Suppressor macrophage treated with lipopolysaccharide for 1 hour (primary cell): ENCODE data around the gene TET3.
"Not testable (repeated sequence)": the region's sequence is repeated elsewhere in the genome, so short reads cannot be mapped to it uniquely, and the experiment has no call there.

Source experiments
- DNase-seq, 3 donors: peaks; one replicate each; pipeline ENCODE4 v3.0.0-alpha.2; 2020 to 2022

Gene TET3

GRCh38 chr2:73984203-73984921, at the start of gene TET3:
Gene TET3 (plus strand): TSS chr2:73984910. CDS start chr2:73986404, 1,494 bp downstream.
- peak; percentile 59 to 83 (median 62) for DNase-seq

DNA sequence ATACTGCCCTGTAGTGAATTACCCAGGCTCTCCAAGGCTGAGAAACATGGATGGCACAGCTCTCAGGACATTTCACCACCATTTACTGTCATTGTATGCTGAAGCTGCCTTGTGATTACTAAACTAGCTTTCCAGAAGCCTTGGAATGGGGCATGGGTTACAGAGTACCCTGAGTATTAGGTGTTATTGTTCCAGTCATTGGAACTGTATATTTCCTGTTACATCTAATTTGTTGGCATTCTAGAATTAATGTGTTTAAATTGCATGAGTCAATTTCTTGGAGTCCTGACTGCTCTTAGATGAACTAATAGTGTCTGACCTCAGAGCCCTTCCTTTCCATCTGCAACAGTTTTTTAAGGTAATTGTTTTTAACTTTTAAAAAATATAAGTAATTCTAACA, 49.1 kb upstream of the TET3 start:
- no peak for DNase-seq

- DNase-seq = no peak
Measured at GRCh38 chr2:73937103-73937885, 47.4 kb upstream of the TET3 start.

DNA sequence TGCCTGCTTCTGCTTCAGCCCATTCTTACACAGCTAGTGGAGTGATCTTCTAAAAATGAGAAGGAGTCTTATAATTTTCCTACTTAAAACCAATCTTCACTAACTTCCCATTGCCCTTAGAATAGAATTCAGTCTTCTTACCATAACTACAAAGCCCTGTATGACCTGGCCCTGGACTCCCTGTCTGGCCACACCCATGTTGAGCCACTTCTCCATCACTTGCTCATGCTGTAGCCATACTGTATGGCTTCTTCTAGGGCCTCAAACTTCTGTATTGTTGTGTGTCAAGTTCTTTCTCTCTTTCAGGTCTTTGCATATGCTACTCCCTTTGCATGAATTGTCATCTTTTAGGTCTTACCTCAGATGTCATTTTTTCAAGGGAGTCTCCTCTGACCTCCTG, 46.8 kb upstream of the TET3 start:
- no peak for DNase-seq

DNA sequence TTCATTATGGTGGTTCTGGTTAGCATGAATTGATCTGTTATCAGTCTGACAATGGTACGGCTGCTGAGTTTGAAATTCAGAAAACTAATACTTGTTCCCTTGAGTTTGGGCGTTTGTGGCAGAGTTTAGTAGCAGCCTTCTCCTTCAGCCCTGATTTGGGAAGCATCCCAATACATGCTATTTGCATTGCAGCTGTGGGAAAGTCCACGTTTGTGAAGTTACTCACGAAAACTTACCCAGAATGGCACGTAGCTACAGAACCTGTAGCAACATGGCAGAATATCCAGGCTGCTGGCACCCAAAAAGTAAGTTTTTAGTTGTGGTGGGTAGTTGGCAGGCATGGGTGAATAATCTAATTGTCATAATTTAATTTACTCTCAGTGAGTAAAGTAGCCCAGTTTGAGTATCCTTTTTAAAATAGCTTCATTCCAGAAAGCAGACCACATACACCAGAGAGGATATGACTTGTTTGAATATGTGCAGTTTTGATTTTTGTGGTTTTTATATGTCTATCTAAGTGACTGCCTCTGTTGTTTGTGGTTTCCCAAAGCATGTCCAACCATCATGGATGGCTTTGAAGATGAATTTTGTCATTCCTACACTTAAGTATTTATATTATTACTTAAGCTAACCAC, 45.9 kb upstream of the TET3 start:
- no peak for DNase-seq

GRCh38 chr2:73939419-73939818, 45.3 kb upstream of the TET3 start:
- DNase-seq = peak; percentile 32 to 39 (median 34)

DNA sequence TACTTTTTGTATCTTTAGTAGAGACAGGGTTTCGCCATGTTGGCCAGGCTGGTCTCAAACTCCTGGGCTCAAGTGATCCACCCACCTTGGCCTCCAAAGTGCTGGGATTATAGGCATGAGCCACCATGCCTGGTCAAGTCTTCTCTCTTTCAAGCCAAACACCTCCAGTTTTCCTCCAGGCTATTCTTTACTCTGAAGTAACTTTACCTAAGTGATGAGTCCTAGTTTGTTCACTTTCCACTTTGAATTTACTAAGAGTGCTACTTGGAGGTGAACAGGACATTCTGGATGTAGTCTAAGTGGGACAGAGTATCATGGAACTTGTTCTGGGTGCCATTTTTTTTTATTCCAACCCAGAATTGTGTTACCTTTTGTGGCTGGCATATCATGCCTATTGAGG, 44.6 kb upstream of the TET3 start:
- DNase-seq = not testable (repeated sequence)

- no peak for DNase-seq
Measured at GRCh38 chr2:73942664-73943063, 42.0 kb upstream of the TET3 start.

- DNase-seq = no peak
Measured at GRCh38 chr2:73944714-73945113, 40.0 kb upstream of the TET3 start.

DNA sequence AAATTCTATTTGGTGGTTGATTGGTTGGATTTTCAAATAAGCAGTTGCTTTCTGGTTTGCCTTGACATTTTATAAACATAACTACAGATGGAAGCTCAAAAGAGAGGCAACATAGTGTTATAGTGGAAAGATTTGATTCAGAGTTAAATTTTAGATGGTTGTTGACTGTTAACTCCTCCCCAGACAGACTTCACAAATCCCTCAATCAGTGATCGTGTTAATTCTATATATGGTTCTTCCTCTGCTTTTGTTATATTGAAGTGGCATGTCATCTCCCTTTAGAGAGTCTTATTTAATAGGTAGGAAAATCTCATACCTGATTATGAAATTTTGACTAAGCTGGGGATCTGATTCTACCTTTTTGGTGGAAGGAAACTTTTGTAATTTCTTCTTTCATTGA, 38.5 kb upstream of the TET3 start:
- DNase-seq = no peak

- no peak for DNase-seq
Measured at GRCh38 chr2:73946666-73947065, 38.0 kb upstream of the TET3 start.

GRCh38 chr2:73947412-73948018, 37.2 kb upstream of the TET3 start:
- no peak for DNase-seq

GRCh38 chr2:73949802-73950201, 34.9 kb upstream of the TET3 start:
- DNase-seq = no peak

DNA sequence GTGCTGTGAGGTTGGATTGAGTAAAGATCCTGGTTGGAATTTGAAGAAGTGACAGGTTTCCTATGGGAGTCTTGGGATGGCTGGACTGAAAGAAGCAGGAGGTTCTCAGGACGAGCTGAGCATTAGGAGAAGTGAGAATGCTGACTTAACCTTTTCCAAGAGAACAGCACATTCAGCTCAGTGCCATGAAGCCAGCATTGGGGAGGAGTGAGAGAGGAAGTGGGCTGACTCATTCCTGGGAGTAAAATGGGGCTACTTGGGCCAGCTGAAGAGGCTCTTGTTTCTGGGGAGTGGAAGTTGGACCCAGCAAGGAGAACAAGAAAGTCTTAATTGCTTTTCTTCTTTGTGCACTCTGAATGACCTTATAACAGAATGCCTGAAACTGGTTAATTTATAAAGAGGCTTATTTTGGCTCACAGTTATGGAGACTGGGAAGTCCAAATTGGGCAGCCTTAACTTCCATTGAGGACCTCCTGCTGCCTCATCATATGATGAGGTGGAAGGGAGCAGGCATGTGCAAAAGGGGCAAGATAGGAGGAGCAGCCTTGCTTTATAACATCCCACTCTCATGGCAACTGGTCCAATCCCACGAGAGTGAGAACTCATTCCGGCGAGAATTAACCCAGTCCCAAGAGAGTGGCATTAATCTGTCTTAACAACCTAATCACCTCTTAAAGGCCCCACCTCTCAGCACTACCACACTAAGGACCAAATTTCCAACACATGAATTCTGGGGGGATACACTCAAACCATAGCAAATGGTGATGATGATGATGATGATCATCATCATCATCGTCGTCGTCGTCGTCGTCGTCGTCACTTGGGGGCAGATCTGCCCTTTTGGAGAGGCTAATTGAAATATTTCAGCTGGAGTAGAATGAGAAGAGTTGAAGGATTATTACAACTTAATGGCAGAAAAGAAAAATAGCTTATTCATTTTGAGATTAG, 31.9 kb upstream of the TET3 start:
- DNase-seq = peak; percentile 86 to 93 (median 92)

DNA sequence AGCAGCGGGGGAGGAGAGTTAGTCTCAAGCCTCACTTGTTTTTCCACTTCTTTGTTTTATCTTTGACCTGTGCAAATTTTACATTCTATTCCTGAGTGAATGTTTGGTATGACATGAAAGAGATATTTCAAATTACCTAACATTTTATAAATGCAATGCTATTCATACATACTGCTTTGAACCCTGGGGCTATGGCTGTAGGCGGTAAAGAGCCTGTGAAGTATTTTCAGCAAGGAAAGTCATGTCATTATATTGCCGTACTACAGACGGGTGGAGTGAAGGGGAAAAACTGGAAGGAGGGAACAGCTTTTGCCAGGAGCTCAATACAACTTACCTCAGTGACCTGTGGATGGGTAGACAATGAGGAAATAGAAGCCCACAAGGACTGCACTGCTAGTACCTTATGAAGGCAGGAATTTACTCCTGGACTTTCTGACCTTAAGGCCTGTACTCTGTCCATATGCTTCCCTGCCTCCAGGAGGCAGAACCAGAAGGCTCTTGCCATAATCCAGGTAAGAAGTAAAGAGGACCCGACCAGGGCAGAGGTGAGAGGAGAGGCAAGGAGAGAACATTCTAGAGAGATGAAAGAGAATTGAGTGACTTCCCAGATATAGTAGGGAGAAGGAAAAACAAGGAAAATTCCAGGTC, 28.4 kb upstream of the TET3 start:
- DNase-seq = no peak

DNA sequence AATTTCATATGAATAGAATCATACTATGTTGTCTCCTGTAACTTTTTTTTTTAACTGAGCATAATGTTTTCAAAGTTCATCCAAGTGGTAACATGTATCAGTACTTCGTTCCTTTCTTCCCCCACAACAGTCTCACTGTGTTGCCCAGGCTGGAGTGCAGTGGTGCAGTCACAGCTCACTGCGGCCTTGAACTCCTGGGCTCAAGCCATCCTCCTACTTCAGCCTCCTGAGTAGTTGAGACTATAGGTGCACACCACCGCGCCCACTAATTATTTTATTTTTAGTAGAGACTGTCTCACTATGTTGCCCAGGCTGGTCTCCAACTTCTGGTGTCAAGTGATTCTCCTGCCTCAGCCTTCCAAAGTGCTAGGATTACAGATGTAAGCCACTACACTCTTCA, 23.4 kb upstream of the TET3 start:
- DNase-seq = no peak

- no peak for DNase-seq
Measured at GRCh38 chr2:73961823-73962615, 22.7 kb upstream of the TET3 start.

DNA sequence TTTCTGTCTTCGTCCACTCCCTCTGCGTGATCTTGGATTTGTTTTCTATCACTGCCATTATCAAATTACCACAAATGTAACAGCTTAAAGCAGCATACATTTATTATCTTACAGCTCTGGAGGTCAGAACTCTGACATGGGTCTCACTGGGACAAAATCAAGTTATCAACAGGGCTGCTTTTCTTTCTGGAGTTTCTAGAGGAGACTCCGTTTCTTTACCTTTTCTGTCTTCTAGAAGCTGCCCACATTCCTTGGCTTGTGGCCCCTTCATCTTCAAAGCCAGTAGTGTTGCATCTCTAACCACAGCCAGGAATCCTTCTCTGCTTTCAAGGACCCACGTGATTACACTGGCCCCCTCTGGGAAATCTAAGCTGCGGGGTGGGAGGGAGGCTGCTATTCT, 21.9 kb upstream of the TET3 start:
- no peak for DNase-seq

DNA sequence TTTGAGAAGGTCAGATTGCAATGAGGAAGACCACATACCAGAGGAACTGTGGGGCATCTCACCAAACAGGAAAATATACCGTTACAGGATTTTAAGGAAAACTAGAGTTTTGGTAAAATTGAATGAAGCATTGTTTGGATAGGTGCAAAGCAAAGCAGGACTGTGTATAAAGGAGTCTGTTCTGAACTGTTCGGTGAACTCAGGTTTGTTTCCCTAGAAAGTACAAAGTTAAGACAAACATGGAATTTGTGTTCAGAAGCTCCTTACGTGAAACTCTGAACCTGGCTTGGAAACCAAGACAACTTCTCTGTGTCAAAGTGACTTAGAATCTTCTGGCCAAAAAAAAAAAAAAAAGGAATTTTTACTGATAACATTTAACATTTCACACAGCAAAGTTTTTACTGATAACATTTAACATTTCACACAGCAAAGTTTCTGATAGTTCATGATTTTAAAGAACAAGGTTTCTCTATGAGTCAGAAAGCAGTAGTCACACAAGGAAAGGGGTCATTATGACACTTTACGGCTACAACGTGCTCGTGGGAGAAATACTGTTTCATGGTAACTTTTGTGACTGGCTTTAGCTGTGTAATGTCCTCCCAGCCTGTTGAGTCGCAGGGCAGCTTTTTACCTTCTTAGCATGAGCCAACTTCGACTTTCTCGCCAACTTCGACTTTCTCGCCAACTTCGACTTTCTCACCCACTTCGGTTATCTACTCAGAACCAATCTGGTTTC, 21.2 kb upstream of the TET3 start:
- DNase-seq = peak; percentile 44 to 75 (median 74)

DNA sequence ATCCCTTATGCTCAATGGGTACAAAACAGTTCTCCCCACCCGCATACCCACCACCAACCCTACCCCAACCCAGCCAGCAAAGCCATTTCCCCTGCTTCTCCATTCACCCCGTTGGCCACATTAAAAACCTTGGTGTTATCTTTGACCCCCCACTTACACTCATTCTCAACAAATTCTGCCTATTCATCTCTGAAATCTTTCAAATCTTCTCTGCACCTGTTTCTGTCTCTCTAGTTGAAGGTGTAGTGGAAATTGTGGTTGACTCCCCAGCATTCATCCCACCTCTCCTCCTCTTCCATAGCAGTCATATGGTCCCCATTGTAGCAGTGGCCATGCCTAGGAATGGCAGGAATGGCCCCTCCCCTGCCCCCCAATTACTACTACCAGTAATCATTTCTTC, 20.5 kb upstream of the TET3 start:
- DNase-seq = no peak
